ENCODE measurements around the gene PLXNB1.
A peak's percentile ranks its signal among the peaks of the same experiment; 100 is the strongest.

PLXNB1 gene

GRCh38 chr3:48428572-48429316 lies 1.1 kb downstream of the PLXNB1 start:
- TF ChIP-seq, protein P1, sequence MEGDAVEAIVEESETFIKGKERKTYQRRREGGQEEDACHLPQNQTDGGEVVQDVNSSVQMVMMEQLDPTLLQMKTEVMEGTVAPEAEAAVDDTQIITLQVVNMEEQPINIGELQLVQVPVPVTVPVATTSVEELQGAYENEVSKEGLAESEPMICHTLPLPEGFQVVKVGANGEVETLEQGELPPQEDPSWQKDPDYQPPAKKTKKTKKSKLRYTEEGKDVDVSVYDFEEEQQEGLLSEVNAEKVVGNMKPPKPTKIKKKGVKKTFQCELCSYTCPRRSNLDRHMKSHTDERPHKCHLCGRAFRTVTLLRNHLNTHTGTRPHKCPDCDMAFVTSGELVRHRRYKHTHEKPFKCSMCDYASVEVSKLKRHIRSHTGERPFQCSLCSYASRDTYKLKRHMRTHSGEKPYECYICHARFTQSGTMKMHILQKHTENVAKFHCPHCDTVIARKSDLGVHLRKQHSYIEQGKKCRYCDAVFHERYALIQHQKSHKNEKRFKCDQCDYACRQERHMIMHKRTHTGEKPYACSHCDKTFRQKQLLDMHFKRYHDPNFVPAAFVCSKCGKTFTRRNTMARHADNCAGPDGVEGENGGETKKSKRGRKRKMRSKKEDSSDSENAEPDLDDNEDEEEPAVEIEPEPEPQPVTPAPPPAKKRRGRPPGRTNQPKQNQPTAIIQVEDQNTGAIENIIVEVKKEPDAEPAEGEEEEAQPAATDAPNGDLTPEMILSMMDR (IDR thresholded peaks at IDR 0.05; ENCODE audit: control insufficient read depth, extremely low read depth, insufficient read depth): no peak
- no peak for DNase-seq (ENCODE audit: low read depth)
- H3K4me3 ChIP-seq (ENCODE audit: low read depth, low read length): peak overlapping the region; percentile 63

DNA sequence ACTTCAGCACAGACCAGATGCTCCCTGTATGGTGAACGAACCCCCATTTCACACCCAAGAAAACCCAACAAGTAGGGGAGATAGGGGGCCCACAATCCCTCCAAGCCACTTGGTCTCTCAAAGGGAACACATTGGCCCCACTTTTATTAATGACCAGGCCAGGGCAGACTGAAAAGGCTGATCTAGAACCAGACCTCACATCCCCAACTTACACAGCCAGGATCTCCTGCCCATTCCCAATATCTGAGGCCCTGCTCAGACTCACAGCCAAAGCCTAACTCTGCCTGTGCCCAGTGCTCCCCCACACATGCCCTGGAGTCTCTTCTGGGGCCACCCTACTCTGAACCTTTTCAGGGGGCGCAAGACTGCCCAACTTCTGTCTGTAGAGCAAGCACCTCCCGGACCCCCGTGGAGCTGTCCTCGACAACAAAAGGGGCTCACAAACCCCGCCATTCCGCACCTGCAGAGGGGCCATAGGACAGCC lies 1.8 kb downstream of the PLXNB1 start:
- TF ChIP-seq, protein P1 (IDR thresholded peaks at IDR 0.05; ENCODE audit: control insufficient read depth, extremely low read depth, insufficient read depth): no peak
- peak overlapping the region; percentile 63 for H3K4me3 ChIP-seq (ENCODE audit: low read depth, low read length)
- no peak for DNase-seq (ENCODE audit: low read depth)

- H3K4me3 ChIP-seq (ENCODE audit: low read depth, low read length): no peak overlapping the region
- TF ChIP-seq, protein P1 (IDR thresholded peaks at IDR 0.05; ENCODE audit: control insufficient read depth, extremely low read depth, insufficient read depth): no peak
- no peak for DNase-seq (ENCODE audit: low read depth)
These were observed 2.3 kb downstream of the PLXNB1 start for GRCh38 chr3:48427630-48427962.

DNA sequence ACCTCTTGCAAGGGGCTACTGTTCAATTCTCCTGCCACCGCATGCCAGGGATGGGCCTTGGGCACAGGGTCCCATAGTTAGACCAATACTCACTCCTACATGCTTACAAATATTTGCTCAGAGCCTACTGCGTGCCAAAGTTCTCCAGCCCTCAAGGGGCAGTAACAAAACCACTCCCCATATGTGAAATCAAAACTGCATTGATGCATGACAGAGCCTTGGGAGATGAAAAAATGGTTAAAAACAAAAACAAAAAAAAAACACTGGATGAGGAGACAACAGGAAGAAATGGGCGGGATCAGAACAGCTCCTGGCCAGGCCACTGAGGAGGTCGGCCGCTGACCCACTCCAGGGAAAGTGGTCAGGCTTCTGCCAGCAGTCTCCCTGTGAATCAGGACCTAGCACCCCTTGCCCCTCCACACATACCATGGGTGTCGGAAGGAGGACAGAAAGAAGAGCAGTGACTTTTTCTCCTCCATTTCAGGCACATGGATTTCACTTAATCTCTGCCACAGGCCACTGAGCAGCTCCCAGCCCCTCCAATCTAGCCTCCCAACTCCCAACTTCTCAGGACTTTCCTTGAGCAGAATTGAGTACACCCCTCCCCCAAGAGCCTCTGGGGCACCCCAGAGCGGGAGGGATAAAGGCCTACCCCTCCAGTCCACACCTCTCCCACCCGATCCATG lies 2.8 kb downstream of the PLXNB1 start:
- no peak for DNase-seq (ENCODE audit: low read depth)
- H3K4me3 ChIP-seq (ENCODE audit: low read depth, low read length): no peak overlapping the region
- TF ChIP-seq, protein P1 (IDR thresholded peaks at IDR 0.05; ENCODE audit: control insufficient read depth, extremely low read depth, insufficient read depth): no peak

- DNase-seq (ENCODE audit: low read depth): no peak
- TF ChIP-seq, protein P1 (IDR thresholded peaks at IDR 0.05; ENCODE audit: control insufficient read depth, extremely low read depth, insufficient read depth): no peak
- no peak overlapping the region for H3K4me3 ChIP-seq (ENCODE audit: low read depth, low read length)
These were observed 3.4 kb downstream of the PLXNB1 start for GRCh38 chr3:48426401-48426909.

- TF ChIP-seq, protein P1 (IDR thresholded peaks at IDR 0.05; ENCODE audit: control insufficient read depth, extremely low read depth, insufficient read depth): no peak
- no peak for DNase-seq (ENCODE audit: low read depth)
- H3K4me3 ChIP-seq (ENCODE audit: low read depth, low read length): no peak overlapping the region
These were observed 4.5 kb downstream of the PLXNB1 start for GRCh38 chr3:48425281-48425812.

Data from LNCaP clone FGC (cell line).